Ovary (tissue), 9 donors: ENCODE data around the gene HES4. TPM values are rescaled to one million over a fixed set of nuclear protein-coding genes. Genes with fewer than 3 reads are reported as not detected.

Experiments
- DNase-seq, 5 donors: peaks; one replicate each; pipeline ENCODE4 v3.0.0-alpha.2; 2019 to 2020
- H3K27ac ChIP-seq, 2 donors: fragments of 200-600 bp; one replicate each; pipeline versions ENCODE4 v1.5.1 to v1.8.0; 2019 to 2022
- H3K27me3 ChIP-seq: fragments of 200-600 bp; one replicate; pipeline ENCODE4 v1.8.0; 2022
- H3K36me3 ChIP-seq: fragments of 200-600 bp; sonication (generic); one replicate; pipeline ENCODE4 v1.5.1; 2019
- H3K4me1 ChIP-seq: one replicate; pipeline ENCODE4 v1.8.1; 2013; ENCODE audit warnings: mild to moderate bottlenecking, moderate library complexity; ENCODE audit not compliant: insufficient read depth
- H3K4me3 ChIP-seq: fragments of 200-600 bp; sonication (generic); one replicate; pipeline ENCODE4 v1.5.1; 2017
- H3K9me3 ChIP-seq, 2 donors: fragments of 200-600 bp in 1 of 2; sonication (generic) in 1 of 2; one replicate each; pipeline versions ENCODE4 v1.5.1 to v1.8.1; 2013 to 2019; ENCODE audit warnings: mild to moderate bottlenecking in 1 of 2, moderate library complexity in 1 of 2
- CTCF ChIP-seq, 3 donors: fragments of 450-650 bp in 2 of 3; fragments of 200-600 bp in 1 of 3; IDR thresholded peaks; one replicate each; pipeline versions ENCODE4 v1.5.1 to v1.8.0; 2016 to 2022; ENCODE audit warnings: antibody characterized with exemption in 3 of 3, mild to moderate bottlenecking in 1 of 3
- EP300 ChIP-seq: sonication (generic); formaldehyde crosslinking; IDR thresholded peaks from one replicate; pipeline ENCODE4 v1.6.1; 2017; ENCODE audit warnings: antibody characterized with exemption
- POLR2A ChIP-seq: fragments of 450-650 bp; IDR thresholded peaks from one replicate; pipeline ENCODE4 v1.6.1; 2017; ENCODE audit warnings: antibody characterized with exemption, mild to moderate bottlenecking, moderate library complexity
- WGBS, 3 donors: extraction: QIAGEN DNeasy Blood & Tissue Kit in 1 of 3; methylation state at CpG; one replicate each; pipeline versions ENCODE4 v1.1.5 to v1.1.7; 2013 to 2017; 5-methylcytosine and 5-hydroxymethylcytosine counted together
- intact Hi-C, 4 donors: fragments of 100-400 bp; cut with DNase I; formaldehyde crosslinking; loops; one replicate each; pipeline versions ENCODE4 v1.11.0 to v1.15.1; 2022 to 2023
- polyA plus RNA-seq, 2 donors: library from polyadenylated mRNA; stranded (reverse); fragments of 200-250 nt in 1 of 2; fragments of 350-450 nt in 1 of 2; fragmentation: Illumina TruSeq in 1 of 2; extraction: RNeasy Lipid Tissue Mini Kit (QIAGEN cat#74804) in 1 of 2; gene quantifications; one replicate each; pipeline ENCODE4 v1.2.3, GENCODE V29; 2013 to 2014
- total RNA-seq, 7 donors: library from RNA; depleted of rRNA in 2 of 7; stranded (reverse); fragments of >200 nt in 2 of 7; fragmentation: NEBNext Ultra II Directional in 3 of 7; extraction: Animal tissue kit (Norgen Biotek cat#: 25700) in 3 of 7; gene quantifications; one replicate each; pipeline versions ENCODE4 v1.1.0 to v1.2.4, GENCODE V29; 2016 to 2023
- donor health status: DM: no; HTN: no; CAD: no; lungs with moderate emphysema.
- donor health status: DM: no; HTN: no; CAD: no.
- donor health status: Bipolar disorder and iron deficiency.
- donor health status: DM: yes; HTN: yes; CAD: no.
- donor health status: DM: no; HTN: no; CAD: no.
- donor health status: DM: yes; HTN: yes; CAD: no.

The HES4 gene
- total and polyA plus RNA-seq, 9 donors, result 4.5 to 76.2 (median 7.3) TPM; not detected in 1

GRCh38 chr1:1027791-1028190 lies 27.9 kb upstream of the HES4 start:
- DNase-seq, result no peak
- H3K9me3 ChIP-seq, result no peaks in the 10 kb centered on the region
- 38 to 63% (median 61%) methylated on average over 17 of the region's 17 CpGs for WGBS, 3 donors
- intact Hi-C loops, result loop anchor here in 1 of 4 donors (10.0 kb wide), 1 partner anchor 207 kb away; the partner anchor contains the start of genes B3GALT6 and SDF4
- TF ChIP-seq CTCF (IDR thresholded peaks at IDR 0.05) (no peak), EP300 (no peak), POLR2A (no peak)
- no peaks in the 10 kb centered on the region for H3K4me1 ChIP-seq
- no peaks in the 10 kb centered on the region for H3K27me3 ChIP-seq
- no peak overlapping the region for H3K27ac ChIP-seq
- H3K4me3 ChIP-seq, result no peak overlapping the region
- H3K36me3 ChIP-seq, result no peaks in the 10 kb centered on the region

GRCh38 chr1:1026599-1027413 lies 26.9 kb upstream of the HES4 start:
- 37 to 53% (median 42%) methylated on average over 20 to 21 of the region's 21 CpGs for WGBS, 3 donors
- no peak overlapping the region for H3K4me3 ChIP-seq
- intact Hi-C loops, result loop anchor here in 1 of 4 donors (10.0 kb wide), 1 partner anchor 208 kb away; the partner anchor contains the start of genes B3GALT6 and SDF4
- TF ChIP-seq POLR2A (no peak), EP300 (no peak), CTCF (IDR thresholded peaks at IDR 0.05) (no peak)
- no peaks in the 10 kb centered on the region for H3K4me1 ChIP-seq
- H3K36me3 ChIP-seq, result no peaks in the 10 kb centered on the region
- no peaks in the 10 kb centered on the region for H3K9me3 ChIP-seq
- no peak overlapping the region for H3K27ac ChIP-seq
- H3K27me3 ChIP-seq, result no peaks in the 10 kb centered on the region
- DNase-seq, result no peak

GRCh38 chr1:1025730-1026129 lies 25.8 kb upstream of the HES4 start:
- H3K27ac ChIP-seq, result no peak overlapping the region
- no peaks in the 10 kb centered on the region for H3K36me3 ChIP-seq
- no peaks in the 10 kb centered on the region for H3K9me3 ChIP-seq
- TF ChIP-seq EP300 (no peak), POLR2A (no peak), CTCF (IDR thresholded peaks at IDR 0.05) (no peak)
- no peaks in the 10 kb centered on the region for H3K4me1 ChIP-seq
- DNase-seq, result no peak
- intact Hi-C loops, result loop anchor here in 1 of 4 donors (10.0 kb wide), 1 partner anchor 209 kb away; the partner anchor contains the start of genes B3GALT6 and SDF4
- H3K27me3 ChIP-seq, result no peaks in the 10 kb centered on the region
- H3K4me3 ChIP-seq, result no peak overlapping the region
- WGBS, 3 donors, result 80 to 84% (median 83%) methylated on average over 10 of the region's 10 CpGs

GRCh38 chr1:1024771-1025699 lies 25.1 kb upstream of the HES4 start:
- Histone ChIP-seq H3K4me1 (no peaks in the 10 kb centered on the region), H3K27ac (no peak overlapping the region), H3K9me3 (no peaks in the 10 kb centered on the region), H3K36me3 (no peaks in the 10 kb centered on the region), H3K4me3 (no peak overlapping the region), H3K27me3 (no peaks in the 10 kb centered on the region)
- intact Hi-C loops, result loop anchor here in 1 of 4 donors (10.0 kb wide), 1 partner anchor 210 kb away; the partner anchor contains the start of genes B3GALT6 and SDF4
- no peak for TF ChIP-seq POLR2A
- TF ChIP-seq CTCF (IDR thresholded peaks at IDR 0.05), result no peak
- no peak for TF ChIP-seq EP300
- no peak for DNase-seq
- 62 to 75% (median 66%) methylated on average over 29 to 31 of the region's 31 CpGs for WGBS, 3 donors
